GM19395 (cell line): ENCODE results near the gene ZNF609.
"Not testable (repeated sequence)": the region's sequence is repeated elsewhere in the genome, so short reads cannot be mapped to it uniquely, and the experiment has no call there.

Source experiments
- ATAC-seq: cut with Tn5 transposase; IDR thresholded peaks from one replicate; pipeline ENCODE4 v1.9.1; 2021; ENCODE audit warnings: mild to moderate bottlenecking, moderate library complexity; ENCODE audit not compliant: unreplicated experiment

The ZNF609 gene

GRCh38 chr15:64640146-64640871 is 179.9 kb downstream of the ZNF609 start:
- ATAC-seq, result no peak

GRCh38 chr15:64642875-64643274 is 182.5 kb downstream of the ZNF609 start:
- ATAC-seq, result no peak

GRCh38 chr15:64643685-64644084 is 183.3 kb downstream of the ZNF609 start:
- ATAC-seq, result no peak

GRCh38 chr15:64644811-64645210 is 184.4 kb downstream of the ZNF609 start:
- not testable (repeated sequence) for ATAC-seq

GRCh38 chr15:64645995-64646394 is 185.6 kb downstream of the ZNF609 start:
- no peak for ATAC-seq

- no peak for ATAC-seq
Observed at GRCh38 chr15:64647367-64647766, 187.0 kb downstream of the ZNF609 start.

- no peak for ATAC-seq
Observed at GRCh38 chr15:64650552-64650951, 190.2 kb downstream of the ZNF609 start.

GRCh38 chr15:64651601-64652191 is 191.3 kb downstream of the ZNF609 start:
- peak; percentile 78 for ATAC-seq

- ATAC-seq, result no peak
Observed at GRCh38 chr15:64653757-64654156, 193.4 kb downstream of the ZNF609 start.

GRCh38 chr15:64656508-64656907 is 196.1 kb downstream of the ZNF609 start:
- no peak for ATAC-seq

GRCh38 chr15:64665179-64665578 is 204.8 kb downstream of the ZNF609 start:
- peak; percentile 60 for ATAC-seq

- no peak for ATAC-seq
Observed at GRCh38 chr15:64667736-64668161, 207.4 kb downstream of the ZNF609 start.

- no peak for ATAC-seq
Observed at GRCh38 chr15:64673866-64674265, 213.5 kb downstream of the ZNF609 start.

- no peak for ATAC-seq
Observed at GRCh38 chr15:64678126-64678819, 217.9 kb downstream of the ZNF609 start.

- no peak for ATAC-seq
Observed at GRCh38 chr15:64680097-64680496, 219.7 kb downstream of the ZNF609 start.

GRCh38 chr15:64681424-64682024 is 221.1 kb downstream of the ZNF609 start:
- no peak for ATAC-seq

GRCh38 chr15:64682255-64682654 is 221.9 kb downstream of the ZNF609 start:
- no peak for ATAC-seq

GRCh38 chr15:64683378-64683777 is 223.0 kb downstream of the ZNF609 start:
- ATAC-seq, result no peak

GRCh38 chr15:64685230-64685888 is 225.0 kb downstream of the ZNF609 start:
- ATAC-seq, result no peak

- no peak for ATAC-seq
Observed at GRCh38 chr15:64686130-64686735, 225.9 kb downstream of the ZNF609 start.

- ATAC-seq, result no peak
Observed at GRCh38 chr15:64687172-64687571, 226.8 kb downstream of the ZNF609 start.
